ENCODE measurements around the gene GPC6.

DNA sequence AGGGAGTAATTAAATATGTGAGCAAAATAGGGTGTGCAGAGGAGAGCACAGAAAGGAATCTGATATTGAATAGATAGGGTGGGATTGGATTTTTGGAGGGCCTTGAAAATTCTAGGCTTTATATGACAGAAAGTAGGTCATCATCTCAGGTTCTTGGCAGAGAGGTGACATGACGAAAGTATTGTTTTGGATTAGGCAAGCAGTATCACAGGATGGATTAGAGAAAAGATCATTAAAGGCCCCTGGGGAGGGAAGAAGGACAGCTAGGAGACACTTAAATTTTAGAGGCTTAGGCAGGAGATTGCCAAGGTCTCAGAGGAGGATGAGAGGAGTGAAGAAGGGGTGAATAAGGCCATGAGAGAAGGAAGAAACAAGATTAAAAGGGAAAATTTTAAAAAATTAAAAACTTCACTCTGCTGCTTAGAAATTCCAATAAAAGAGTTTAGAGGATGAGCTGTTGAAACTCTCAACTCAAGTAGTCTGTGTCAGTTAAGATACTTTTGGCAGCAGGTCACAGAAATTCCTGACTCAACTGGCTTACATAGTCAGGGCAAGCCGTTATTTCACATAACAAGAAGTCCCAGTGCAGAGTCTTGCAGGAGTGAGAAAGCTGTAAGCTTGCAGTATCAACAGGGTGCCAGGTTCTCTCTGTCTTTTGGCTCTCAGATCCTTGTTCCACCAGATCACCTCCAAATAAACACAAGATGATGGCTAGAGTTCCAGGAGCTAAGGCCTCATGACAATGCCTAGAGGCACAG lies 8.8 kb downstream of the GPC6 start:
- TF ChIP-seq PBX3 (CRISPR knock-in tag; IDR thresholded peaks at IDR 0.05) (no peak), ZBTB44 (tag by site-specific recombination; IDR thresholded peaks at IDR 0.05) (no peak), ZNF157 (tag by site-specific recombination; IDR thresholded peaks at IDR 0.05) (no peak), CTCF (tag by site-specific recombination; IDR thresholded peaks at IDR 0.05) (no peak), PRDM10 (tag by site-specific recombination; IDR thresholded peaks at IDR 0.05) (no peak), PATZ1 (tag by site-specific recombination; IDR thresholded peaks at IDR 0.05) (no peak), ZNF549 (tag by site-specific recombination; IDR thresholded peaks at IDR 0.05) (no peak), ZNF423 (tag by site-specific recombination; IDR thresholded peaks at IDR 0.05) (no peak), ZNF510 (tag by site-specific recombination; IDR thresholded peaks at IDR 0.05; ENCODE audit: insufficient replicate concordance) (no peak), BCL6B (tag by site-specific recombination; IDR thresholded peaks at IDR 0.05) (no peak), ZNF791 (tag by site-specific recombination; IDR thresholded peaks at IDR 0.05) (no peak), ZNF660 (tag by site-specific recombination; IDR thresholded peaks at IDR 0.05) (no peak), ZNF18 (tag by site-specific recombination; IDR thresholded peaks at IDR 0.05) (no peak), KLF9 (tag by site-specific recombination; IDR thresholded peaks at IDR 0.05; ENCODE audit: low read depth) (no peak)
